GM04503 (cell line): ENCODE results near the gene CLIC5.

ENCODE experiments used
- DNase-seq: peaks from one replicate; pipeline ENCODE4 v3.0.0-alpha.2; 2012; ENCODE audit warnings: low read depth

The CLIC5 gene

GRCh38 chr6:45843848-45844521, 171.7 kb downstream of the CLIC5 start:
- peak; percentile 68 for DNase-seq

- DNase-seq, result no peak
Measured at GRCh38 chr6:45841062-45841461, 174.6 kb downstream of the CLIC5 start.

GRCh38 chr6:45838996-45839395, 176.7 kb downstream of the CLIC5 start:
- DNase-seq, result no peak

GRCh38 chr6:45838451-45838850, 177.2 kb downstream of the CLIC5 start:
- DNase-seq, result no peak

- no peak for DNase-seq
Measured at GRCh38 chr6:45837541-45838200, 178.0 kb downstream of the CLIC5 start.

DNA sequence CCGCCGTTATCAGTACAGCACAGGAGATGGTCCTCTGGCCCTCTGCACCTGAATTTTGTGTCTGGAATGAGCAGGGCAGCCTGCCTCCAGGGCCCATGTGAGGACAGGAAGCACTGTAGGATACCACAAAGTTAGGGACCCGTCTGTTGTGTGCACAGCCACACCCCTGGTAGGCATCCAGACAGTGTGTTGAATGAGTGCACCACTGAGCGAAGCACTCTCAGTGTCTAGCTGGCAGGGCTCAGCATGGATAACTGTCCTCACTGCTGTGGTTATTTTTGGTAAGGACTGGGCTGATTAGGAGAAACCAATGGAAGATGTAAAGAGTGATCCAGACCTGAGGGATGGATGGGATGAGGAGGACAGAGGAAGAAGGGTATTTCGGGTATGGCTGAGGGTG, 178.7 kb downstream of the CLIC5 start:
- no peak for DNase-seq

DNA sequence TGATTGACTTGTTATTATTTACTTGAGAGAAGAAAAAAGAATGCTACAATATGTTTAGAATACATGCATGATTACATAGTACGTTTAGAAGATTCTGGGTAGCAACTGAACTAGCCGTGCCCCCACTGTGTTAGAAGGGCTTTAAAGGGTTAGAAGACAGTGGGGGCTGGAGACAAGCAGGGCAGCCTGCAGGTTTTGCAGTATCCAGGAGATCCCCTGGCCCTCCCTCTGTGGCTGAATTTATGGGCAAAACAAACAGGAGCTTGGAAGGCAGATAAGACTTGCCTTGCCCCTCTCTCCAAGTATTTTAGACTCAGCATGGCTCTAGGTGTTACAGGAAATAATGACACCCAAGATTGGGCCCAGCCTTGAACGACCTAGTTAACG, 179.2 kb downstream of the CLIC5 start:
- no peak for DNase-seq

- no peak for DNase-seq
Measured at GRCh38 chr6:45835721-45836437, 179.8 kb downstream of the CLIC5 start.

- DNase-seq, result no peak
Measured at GRCh38 chr6:45832063-45832462, 183.6 kb downstream of the CLIC5 start.
